ENCODE measurements around the gene COL17A1. TPM values are rescaled to one million over a fixed set of nuclear protein-coding genes. Genes with fewer than 3 reads are reported as not detected.

The COL17A1 gene
- total and polyA plus RNA-seq, 2 of the 13 experiments (the other 11 are each of a cell fraction or from before 2014, with no cell fraction given): 0.03 TPM; not detected in 1

DNA sequence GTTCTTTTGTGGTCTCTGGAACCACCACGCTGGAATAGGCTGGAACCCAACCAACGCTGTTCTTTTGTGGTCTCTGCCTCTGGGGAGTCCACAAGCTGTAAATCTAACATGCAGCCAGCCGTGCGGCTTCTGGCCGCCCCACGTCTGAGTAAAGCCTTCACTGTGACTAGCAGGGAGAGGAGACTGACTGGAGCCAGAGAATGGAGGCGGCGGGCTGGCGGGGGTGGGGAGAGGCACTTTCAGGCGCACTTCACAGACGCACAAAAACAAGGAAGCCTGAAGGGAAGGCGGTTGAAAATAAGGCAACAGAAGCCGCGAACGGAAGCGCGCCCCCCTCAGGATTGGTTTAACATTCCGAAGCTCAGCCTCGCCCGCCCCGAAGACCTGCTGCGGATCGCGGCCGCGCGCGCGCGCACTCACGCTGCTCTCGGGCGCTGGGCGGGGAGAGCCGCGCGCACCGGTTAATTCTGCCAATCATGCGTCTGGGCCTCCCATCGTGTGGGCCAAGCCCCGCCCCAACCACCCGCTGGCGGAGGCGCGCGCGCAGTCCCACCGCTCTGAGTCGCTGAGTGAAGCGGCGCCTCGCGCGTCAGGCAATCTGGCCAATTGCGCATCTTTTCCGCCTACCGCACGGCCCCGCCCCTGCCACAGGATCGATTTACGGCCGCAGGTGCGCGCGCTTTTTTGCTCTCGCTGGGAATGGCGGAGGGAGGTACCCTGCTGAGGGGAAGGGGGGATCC lies 36.0 kb upstream of the COL17A1 start, which contains the start of gene SFR1 (continued):
- TF ChIP-seq, protein P1, sequence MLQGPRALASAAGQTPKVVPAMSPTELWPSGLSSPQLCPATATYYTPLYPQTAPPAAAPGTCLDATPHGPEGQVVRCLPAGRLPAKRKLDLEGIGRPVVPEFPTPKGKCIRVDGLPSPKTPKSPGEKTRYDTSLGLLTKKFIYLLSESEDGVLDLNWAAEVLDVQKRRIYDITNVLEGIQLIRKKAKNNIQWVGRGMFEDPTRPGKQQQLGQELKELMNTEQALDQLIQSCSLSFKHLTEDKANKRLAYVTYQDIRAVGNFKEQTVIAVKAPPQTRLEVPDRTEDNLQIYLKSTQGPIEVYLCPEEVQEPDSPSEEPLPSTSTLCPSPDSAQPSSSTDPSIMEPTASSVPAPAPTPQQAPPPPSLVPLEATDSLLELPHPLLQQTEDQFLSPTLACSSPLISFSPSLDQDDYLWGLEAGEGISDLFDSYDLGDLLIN (CRISPR knock-in tag; IDR thresholded peaks at IDR 0.05; ENCODE audit: borderline replicate concordance): no peak
- peak; percentile 51; the same call in 1 of the 2 replicates for TF ChIP-seq ISL2 (CRISPR knock-in tag; IDR thresholded peaks at IDR 0.05)
- 0 out of 2 replicates have a peak, but pooled peaks have one; percentile 39 for TF ChIP-seq ZNF317 (CRISPR knock-in tag; IDR thresholded peaks at IDR 0.05)
- peak; percentile 4; the same call in 1 of the 2 replicates for TF ChIP-seq FOXA3 (CRISPR knock-in tag; IDR thresholded peaks at IDR 0.05)
- TF ChIP-seq ZBTB42 (CRISPR knock-in tag; IDR thresholded peaks at IDR 0.05): no peak
- no peak for TF ChIP-seq HNRNPL (IDR thresholded peaks at IDR 0.05; ENCODE audit: low read depth, low read length)
- no peak for TF ChIP-seq ZMAT3 (CRISPR knock-in tag; conservative IDR thresholded peaks at IDR 0.05)
- TF ChIP-seq, protein P2, sequence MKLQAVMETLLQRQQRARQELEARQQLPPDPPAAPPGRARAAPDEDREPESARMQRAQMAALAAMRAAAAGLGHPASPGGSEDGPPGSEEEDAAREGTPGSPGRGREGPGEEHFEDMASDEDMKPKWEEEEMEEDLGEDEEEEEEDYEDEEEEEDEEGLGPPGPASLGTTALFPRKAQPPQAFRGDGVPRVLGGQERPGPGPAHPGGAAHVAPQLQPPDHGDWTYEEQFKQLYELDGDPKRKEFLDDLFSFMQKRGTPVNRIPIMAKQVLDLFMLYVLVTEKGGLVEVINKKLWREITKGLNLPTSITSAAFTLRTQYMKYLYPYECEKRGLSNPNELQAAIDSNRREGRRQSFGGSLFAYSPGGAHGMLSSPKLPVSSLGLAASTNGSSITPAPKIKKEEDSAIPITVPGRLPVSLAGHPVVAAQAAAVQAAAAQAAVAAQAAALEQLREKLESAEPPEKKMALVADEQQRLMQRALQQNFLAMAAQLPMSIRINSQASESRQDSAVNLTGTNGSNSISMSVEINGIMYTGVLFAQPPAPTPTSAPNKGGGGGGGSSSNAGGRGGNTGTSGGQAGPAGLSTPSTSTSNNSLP (IDR thresholded peaks at IDR 0.05; ENCODE audit: low read depth, low read length): no peak
- no peak for TF ChIP-seq ZNF543 (CRISPR knock-in tag; IDR thresholded peaks at IDR 0.05)
- no peak for TF ChIP-seq SRF (IDR thresholded peaks at IDR 0.05; ENCODE audit: low read depth, low read length)
- TF ChIP-seq, protein P3, sequence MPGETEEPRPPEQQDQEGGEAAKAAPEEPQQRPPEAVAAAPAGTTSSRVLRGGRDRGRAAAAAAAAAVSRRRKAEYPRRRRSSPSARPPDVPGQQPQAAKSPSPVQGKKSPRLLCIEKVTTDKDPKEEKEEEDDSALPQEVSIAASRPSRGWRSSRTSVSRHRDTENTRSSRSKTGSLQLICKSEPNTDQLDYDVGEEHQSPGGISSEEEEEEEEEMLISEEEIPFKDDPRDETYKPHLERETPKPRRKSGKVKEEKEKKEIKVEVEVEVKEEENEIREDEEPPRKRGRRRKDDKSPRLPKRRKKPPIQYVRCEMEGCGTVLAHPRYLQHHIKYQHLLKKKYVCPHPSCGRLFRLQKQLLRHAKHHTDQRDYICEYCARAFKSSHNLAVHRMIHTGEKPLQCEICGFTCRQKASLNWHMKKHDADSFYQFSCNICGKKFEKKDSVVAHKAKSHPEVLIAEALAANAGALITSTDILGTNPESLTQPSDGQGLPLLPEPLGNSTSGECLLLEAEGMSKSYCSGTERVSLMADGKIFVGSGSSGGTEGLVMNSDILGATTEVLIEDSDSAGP (CRISPR knock-in tag; IDR thresholded peaks at IDR 0.05; ENCODE audit: borderline replicate concordance): peak; percentile 69; the same call in 1 of the 2 replicates
- TF ChIP-seq TBX2 (CRISPR knock-in tag; IDR thresholded peaks at IDR 0.05; ENCODE audit: borderline replicate concordance): peak; percentile 67
- no peak for TF ChIP-seq ZNF235 (CRISPR knock-in tag; IDR thresholded peaks at IDR 0.05; ENCODE audit: borderline replicate concordance)
- no peak for TF ChIP-seq MTF1 (CRISPR knock-in tag; IDR thresholded peaks at IDR 0.05)
- TF ChIP-seq ZFP90 (CRISPR knock-in tag; IDR thresholded peaks at IDR 0.05; ENCODE audit: borderline replicate concordance): peak; percentile 62; the same call in 1 of the 2 replicates
- peak; percentile 48; the same call in 1 of the 2 replicates for TF ChIP-seq FOXK2 (IDR thresholded peaks at IDR 0.05)
- TF ChIP-seq CHCHD3 (CRISPR knock-in tag; IDR thresholded peaks at IDR 0.05): no peak
- TF ChIP-seq NFE2L2 (IDR thresholded peaks at IDR 0.05; ENCODE audit: low read length): no peak
- TF ChIP-seq ERF (CRISPR knock-in tag; IDR thresholded peaks at IDR 0.05): no peak; the same call in 1 of the 2 replicates
- TF ChIP-seq RFXAP (CRISPR knock-in tag; IDR thresholded peaks at IDR 0.05; ENCODE audit: borderline replicate concordance): no peak; the same call in 1 of the 2 replicates
- no peak for TF ChIP-seq ZFP1 (CRISPR knock-in tag; IDR thresholded peaks at IDR 0.05)
- TF ChIP-seq SIX4 (CRISPR knock-in tag; IDR thresholded peaks at IDR 0.05): peak; percentile 54; the same call in 1 of the 2 replicates
- TF ChIP-seq ZFY (CRISPR knock-in tag; IDR thresholded peaks at IDR 0.05): peak; percentile 52
- TF ChIP-seq ZNF230 (CRISPR knock-in tag; IDR thresholded peaks at IDR 0.05): no peak
- 0 out of 2 replicates have a peak, but pooled peaks have one; percentile 46 for TF ChIP-seq FOXO1 (CRISPR knock-in tag; IDR thresholded peaks at IDR 0.05)
- TF ChIP-seq ZNF367 (CRISPR knock-in tag; IDR thresholded peaks at IDR 0.05; ENCODE audit: borderline replicate concordance): no peak
- TF ChIP-seq ATF1 (CRISPR knock-in tag; IDR thresholded peaks at IDR 0.05): peak; percentile 61
- TF ChIP-seq JUND (CRISPR knock-in tag; IDR thresholded peaks at IDR 0.05): no peak
- no peak for TF ChIP-seq GLI4 (CRISPR knock-in tag; IDR thresholded peaks at IDR 0.05; ENCODE audit: borderline replicate concordance)
